HUES6 (cell line): ENCODE measurements around the gene POU5F2.

ENCODE experiments used
- H3K27ac ChIP-seq: 2 replicates; pipeline ENCODE4 v1.7.0; 2013; ENCODE audit warnings: low read depth, mild to moderate bottlenecking, low read length, inconsistent platforms
- H3K27me3 ChIP-seq: 2 replicates; pipeline ENCODE4 v1.6.1; 2013; ENCODE audit warnings: low read length; ENCODE audit not compliant: control insufficient read depth, insufficient read depth
- H3K36me3 ChIP-seq: 2 replicates; pipeline ENCODE4 v1.6.1; 2013; ENCODE audit warnings: low read length; ENCODE audit not compliant: control insufficient read depth, insufficient read depth
- H3K4me1 ChIP-seq: 2 replicates; pipeline ENCODE4 v1.6.1; 2013; ENCODE audit warnings: low read length; ENCODE audit not compliant: control insufficient read depth, insufficient read depth
- H3K4me3 ChIP-seq: 2 replicates; pipeline ENCODE4 v1.5.1; 2013; ENCODE audit warnings: low read depth, low read length
- H3K9ac ChIP-seq: one replicate; pipeline ENCODE4 v1.6.1; 2013; ENCODE audit warnings: mild to moderate bottlenecking, low read length
- H3K9me3 ChIP-seq: 2 replicates; pipeline ENCODE4 v1.6.1; 2013; ENCODE audit warnings: low read depth, low read length; ENCODE audit not compliant: control insufficient read depth, insufficient read depth

POU5F2 gene, protein sequence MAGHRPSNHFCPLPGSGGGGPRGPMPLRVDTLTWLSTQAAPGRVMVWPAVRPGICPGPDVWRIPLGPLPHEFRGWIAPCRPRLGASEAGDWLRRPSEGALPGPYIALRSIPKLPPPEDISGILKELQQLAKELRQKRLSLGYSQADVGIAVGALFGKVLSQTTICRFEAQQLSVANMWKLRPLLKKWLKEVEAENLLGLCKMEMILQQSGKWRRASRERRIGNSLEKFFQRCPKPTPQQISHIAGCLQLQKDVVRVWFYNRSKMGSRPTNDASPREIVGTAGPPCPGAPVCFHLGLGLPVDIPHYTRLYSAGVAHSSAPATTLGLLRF

GRCh38 chr5:93741136-93741811, at the start of gene POU5F2:
Gene POU5F2, minus strand, starts transcription at chr5:93741600. Its CDS starts 37 bp downstream, at chr5:93741563.
- no peaks in the 10 kb centered on the region for H3K4me1 ChIP-seq
- no peaks in the 10 kb centered on the region for H3K36me3 ChIP-seq
- no peak within 1 kb of the TSS for H3K9ac ChIP-seq
- no peaks in the 10 kb centered on the region for H3K9me3 ChIP-seq
- no peak within 1 kb of the TSS for H3K4me3 ChIP-seq
- no peaks in the 10 kb centered on the region for H3K27me3 ChIP-seq
- no peak within 1 kb of the TSS for H3K27ac ChIP-seq

DNA sequence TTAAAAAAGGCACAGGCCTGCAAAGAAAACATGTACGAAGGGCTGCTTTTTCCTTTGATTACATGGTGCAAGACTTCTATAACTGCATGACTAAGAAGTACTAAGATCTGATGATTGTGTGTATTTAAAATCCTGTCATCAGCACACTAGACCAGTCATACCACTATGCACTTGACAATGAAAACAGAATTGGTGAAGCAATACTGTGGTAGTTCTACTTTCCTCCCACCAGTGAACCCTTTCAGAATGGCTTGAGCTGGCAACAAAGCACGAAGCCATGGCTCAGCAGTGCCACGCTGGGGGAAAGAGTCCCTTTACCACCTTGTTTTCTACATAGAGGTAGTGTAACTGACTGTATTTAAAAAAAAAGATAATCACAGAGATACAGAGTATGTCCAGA, 49.0 kb upstream of the POU5F2 start:
- H3K36me3 ChIP-seq = no peaks in the 10 kb centered on the region
- no peak overlapping the region for H3K27ac ChIP-seq
- H3K4me1 ChIP-seq = peaks cover 8% of the 10 kb centered on the region; the same call in 1 of the 2 replicates
- no peak overlapping the region for H3K9ac ChIP-seq
- H3K9me3 ChIP-seq = no peaks in the 10 kb centered on the region
- H3K4me3 ChIP-seq = no peak overlapping the region
- H3K27me3 ChIP-seq = no peaks in the 10 kb centered on the region

DNA sequence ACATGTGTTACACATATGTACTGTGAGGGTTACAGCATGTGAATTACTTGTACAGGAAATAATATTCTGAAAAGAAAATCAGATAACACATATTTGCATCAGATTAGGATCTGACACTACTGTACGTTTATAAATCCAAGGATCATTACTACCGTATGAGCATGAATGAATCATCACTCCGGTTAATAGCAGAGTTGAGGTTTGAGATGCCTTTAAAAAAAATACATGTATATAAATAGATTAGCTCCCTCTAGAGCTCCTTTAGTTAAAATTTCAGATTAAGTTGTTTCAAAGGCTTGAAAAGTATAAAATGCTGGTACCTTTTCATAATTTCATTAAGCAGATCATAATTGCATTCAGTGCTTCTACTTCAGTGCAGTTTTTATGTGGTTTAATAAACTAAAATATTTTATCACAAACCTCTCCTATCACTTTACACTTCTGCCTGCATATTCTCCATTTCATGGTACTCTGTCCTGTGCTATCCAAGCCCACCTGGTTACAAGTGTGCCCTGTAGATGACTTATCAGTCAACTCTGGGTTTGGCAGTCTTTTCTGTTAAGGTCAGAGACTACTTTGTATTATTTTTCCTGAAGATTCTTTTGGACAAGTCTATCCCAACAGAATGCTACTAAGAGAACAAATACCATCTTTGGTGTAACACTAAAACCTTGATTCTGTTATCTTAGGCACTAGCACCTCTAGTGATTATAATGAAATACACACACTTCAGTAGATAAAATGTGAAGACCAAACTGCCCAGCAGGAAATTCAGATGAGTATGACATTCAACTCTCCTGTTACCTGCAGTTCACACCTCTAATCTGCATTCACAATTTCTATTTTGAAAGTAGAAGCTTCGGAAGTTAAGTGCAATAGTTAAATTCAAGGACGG, 48.0 kb upstream of the POU5F2 start:
- H3K27ac ChIP-seq = no peak overlapping the region
- H3K4me3 ChIP-seq = no peak overlapping the region
- no peaks in the 10 kb centered on the region for H3K27me3 ChIP-seq
- H3K36me3 ChIP-seq = no peaks in the 10 kb centered on the region
- H3K9me3 ChIP-seq = no peaks in the 10 kb centered on the region
- peaks cover 4% of the 10 kb centered on the region; the same call in 1 of the 2 replicates for H3K4me1 ChIP-seq
- H3K9ac ChIP-seq = no peak overlapping the region

- no peaks in the 10 kb centered on the region for H3K9me3 ChIP-seq
- no peak overlapping the region for H3K9ac ChIP-seq
- no peak overlapping the region for H3K27ac ChIP-seq
- no peak overlapping the region for H3K4me3 ChIP-seq
- no peaks in the 10 kb centered on the region for H3K27me3 ChIP-seq
- H3K4me1 ChIP-seq = peaks cover 4% of the 10 kb centered on the region; the same call in 1 of the 2 replicates
- H3K36me3 ChIP-seq = no peaks in the 10 kb centered on the region
Observed at GRCh38 chr5:93787598-93787997, 46.2 kb upstream of the POU5F2 start.

DNA sequence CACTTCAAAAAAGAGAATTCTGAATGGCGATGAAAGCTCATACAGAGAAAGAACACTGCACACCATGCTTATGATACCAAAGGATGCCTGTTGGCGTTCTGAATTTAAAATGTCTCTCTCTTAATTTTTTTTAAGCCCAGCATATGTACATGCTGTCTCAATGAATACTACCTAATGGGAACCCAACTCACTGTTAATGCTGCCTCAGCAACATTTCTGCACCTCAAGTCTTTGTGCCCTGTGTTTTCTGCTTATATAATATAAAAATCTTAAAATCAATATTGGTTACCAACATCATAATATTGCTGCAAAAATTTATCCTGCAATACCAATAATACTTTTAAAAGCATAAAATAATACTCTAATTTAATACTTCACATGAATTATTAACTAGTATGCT, 44.1 kb upstream of the POU5F2 start:
- no peaks in the 10 kb centered on the region for H3K9me3 ChIP-seq

GRCh38 chr5:93782978-93783377, 41.6 kb upstream of the POU5F2 start:
- no peaks in the 10 kb centered on the region for H3K27me3 ChIP-seq
- H3K36me3 ChIP-seq = no peaks in the 10 kb centered on the region
- no peaks in the 10 kb centered on the region for H3K4me1 ChIP-seq
- no peak overlapping the region for H3K4me3 ChIP-seq
- no peak overlapping the region for H3K27ac ChIP-seq
- H3K9ac ChIP-seq = no peak overlapping the region
- no peaks in the 10 kb centered on the region for H3K9me3 ChIP-seq

More for the DNA sequence above, 44.1 kb upstream of the POU5F2 start:
- Histone ChIP-seq H3K27ac (no peak overlapping the region), H3K4me3 (no peak overlapping the region), H3K27me3 (no peaks in the 10 kb centered on the region), H3K36me3 (no peaks in the 10 kb centered on the region), H3K4me1 (no peaks in the 10 kb centered on the region), H3K9ac (no peak overlapping the region)

DNA sequence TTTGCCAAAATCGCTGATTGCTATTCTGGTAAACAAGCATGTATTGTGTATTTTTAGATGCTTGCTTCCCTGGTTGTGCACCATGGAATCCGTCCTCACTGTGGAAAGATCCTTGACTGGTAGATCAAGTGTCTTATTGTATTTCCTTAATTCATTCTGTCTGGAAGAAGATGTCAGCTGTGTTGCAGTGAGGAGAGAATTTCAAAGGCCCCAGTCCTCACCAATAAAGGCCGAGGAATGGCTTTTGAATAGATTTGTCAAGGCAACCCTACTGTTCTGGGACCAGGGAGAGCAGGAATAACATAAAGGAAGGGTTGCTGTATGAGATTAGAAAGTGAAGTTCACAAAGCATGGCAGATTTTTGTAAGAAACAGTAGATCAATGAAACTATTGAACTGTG, 36.2 kb upstream of the POU5F2 start:
- Histone ChIP-seq H3K9ac (no peak overlapping the region), H3K27ac (no peak overlapping the region), H3K9me3 (no peaks in the 10 kb centered on the region), H3K27me3 (no peaks in the 10 kb centered on the region), H3K4me3 (no peak overlapping the region), H3K4me1 (no peaks in the 10 kb centered on the region), H3K36me3 (no peaks in the 10 kb centered on the region)

DNA sequence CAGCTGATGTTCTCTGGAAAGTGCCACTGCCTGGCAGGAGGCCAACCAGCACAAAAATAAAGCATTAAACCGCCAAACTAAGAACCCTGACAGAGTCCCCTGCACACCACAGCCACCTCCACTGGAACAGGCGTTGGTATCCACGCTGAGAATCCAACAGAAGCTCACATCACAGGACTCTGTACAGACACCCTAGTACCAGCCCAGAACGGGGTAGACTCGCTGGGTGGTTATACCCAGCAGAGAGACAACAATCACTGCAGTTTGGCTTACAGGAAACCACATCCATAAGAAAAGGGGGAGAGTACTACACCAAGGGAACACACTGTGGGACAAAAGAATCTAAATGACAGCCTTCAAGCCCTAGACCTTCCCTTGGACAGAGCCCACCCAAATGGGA, 15.0 kb upstream of the POU5F2 start:
- Histone ChIP-seq H3K9me3 (peaks cover 5% of the 10 kb centered on the region), H3K27ac (no peak overlapping the region), H3K36me3 (no peaks in the 10 kb centered on the region), H3K4me1 (peaks cover 15% of the 10 kb centered on the region), H3K9ac (no peak overlapping the region), H3K4me3 (no peak overlapping the region), H3K27me3 (no peaks in the 10 kb centered on the region)

DNA sequence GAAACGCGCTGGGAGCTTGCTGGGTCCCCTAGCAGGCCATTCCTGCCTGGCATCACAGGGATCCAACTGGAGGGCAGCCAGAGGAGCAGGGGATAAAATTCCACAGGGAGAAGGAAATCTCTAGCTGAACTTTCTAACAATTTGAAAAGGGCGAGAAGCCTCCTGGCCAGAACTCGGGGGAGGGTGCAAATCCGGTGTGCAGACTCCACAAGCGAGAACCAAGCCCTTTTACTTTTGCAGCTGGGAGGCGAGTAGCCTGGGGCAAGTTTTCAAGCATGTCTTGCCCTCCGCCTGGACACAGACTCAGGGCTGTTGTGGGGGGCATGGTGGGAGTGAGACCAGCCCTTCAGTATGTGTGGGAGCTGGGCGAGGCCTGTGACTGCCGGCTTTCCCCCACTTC, 14.3 kb upstream of the POU5F2 start:
- no peak overlapping the region for H3K4me3 ChIP-seq
- no peak overlapping the region for H3K9ac ChIP-seq
- no peaks in the 10 kb centered on the region for H3K27me3 ChIP-seq
- no peak overlapping the region for H3K27ac ChIP-seq
- no peaks in the 10 kb centered on the region; the same call in 1 of the 2 replicates for H3K9me3 ChIP-seq
- peaks cover 15% of the 10 kb centered on the region for H3K4me1 ChIP-seq
- H3K36me3 ChIP-seq = no peaks in the 10 kb centered on the region

DNA sequence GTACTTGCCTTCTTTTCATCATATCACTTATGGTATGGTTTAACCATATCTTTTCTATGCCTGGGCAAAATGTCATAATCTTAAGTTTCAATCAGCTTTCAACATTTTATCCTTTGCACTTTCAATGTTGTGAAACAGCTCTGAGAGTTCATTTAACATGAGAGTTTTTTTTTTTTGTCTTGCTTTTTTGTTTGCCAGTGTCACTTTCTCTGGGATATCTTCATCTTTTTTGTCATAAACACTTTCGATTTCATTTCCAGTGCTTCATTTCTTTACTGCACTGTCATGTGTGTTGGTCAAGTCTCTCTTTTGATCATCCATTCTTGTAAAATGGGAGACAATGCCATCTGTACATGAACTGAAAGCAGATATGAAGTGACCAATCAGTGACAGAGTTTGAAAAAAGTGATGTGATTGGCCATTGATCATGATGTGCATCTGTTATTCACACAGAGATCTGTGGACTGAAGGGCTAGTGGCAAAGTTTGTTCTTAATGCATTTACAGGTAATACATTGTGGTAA, 7.5 kb upstream of the POU5F2 start:
- Histone ChIP-seq H3K9me3 (no peaks in the 10 kb centered on the region), H3K9ac (no peak overlapping the region), H3K27me3 (no peaks in the 10 kb centered on the region), H3K4me1 (no peaks in the 10 kb centered on the region), H3K4me3 (no peak overlapping the region), H3K36me3 (no peaks in the 10 kb centered on the region), H3K27ac (no peak overlapping the region)
